Ammon's horn (tissue), 1 donor: ENCODE data around the gene IDNK.

ENCODE experiments used
- DNase-seq: peaks from one replicate; pipeline ENCODE4 v3.0.0-alpha.2; 2016; ENCODE audit warnings: low spot score

IDNK gene

DNA sequence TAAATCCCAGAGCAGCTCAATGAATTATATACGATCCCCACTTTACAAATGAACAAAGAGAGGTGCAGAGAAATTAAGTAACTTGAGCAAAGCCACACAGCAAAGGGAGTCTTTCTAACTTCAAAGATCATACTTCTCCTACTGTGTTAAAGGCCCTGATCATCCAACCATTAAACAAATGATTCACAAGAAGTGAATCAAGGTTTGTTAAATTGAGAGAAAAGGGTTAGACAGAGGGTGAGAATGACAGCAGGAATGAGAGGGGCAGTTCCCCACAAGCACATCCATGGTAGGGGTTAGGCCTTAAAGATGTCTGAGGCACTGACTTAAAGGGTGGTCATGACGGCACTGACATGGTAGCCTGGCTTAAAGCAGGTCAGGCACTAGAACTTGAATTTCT is 10.7 kb downstream of the IDNK start:
- no peak for DNase-seq

DNA sequence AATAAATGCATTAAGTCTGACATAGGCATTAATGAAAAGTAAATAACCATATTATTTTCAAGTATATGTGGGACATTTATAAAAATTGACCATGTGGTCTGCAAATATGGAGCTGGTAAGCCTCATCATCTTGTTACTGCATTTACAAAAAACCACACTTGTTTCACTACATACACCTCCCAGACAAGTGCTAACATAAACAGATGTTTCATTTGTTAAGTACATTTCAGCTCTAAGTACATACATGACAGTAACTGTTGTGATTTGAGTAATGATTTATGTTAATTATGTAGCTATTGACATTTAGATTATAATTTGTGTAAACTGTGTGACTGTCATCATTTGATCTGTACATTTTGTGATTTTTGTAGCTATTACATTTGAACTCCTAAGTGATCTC is 13.9 kb downstream of the IDNK start:
- DNase-seq: no peak

DNA sequence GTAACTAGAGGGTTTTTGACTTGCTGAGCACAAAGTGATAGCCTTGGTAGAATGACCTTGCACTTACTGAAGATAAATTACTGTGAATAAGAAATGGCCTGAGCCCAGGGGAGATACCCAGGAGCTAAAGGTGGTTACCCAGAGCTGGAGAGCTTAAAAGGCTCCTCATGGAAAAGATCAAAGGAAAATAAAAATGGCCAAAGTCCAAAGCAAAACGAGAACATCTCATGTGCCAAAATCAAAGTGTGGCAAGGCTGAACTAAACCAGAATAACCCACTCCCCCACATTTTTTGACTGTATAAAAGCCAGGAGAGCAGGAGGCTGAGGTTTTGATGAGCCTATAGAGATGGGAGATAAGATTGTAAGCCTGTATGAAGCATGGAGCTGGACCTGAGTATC is 14.4 kb downstream of the IDNK start:
- no peak for DNase-seq

DNA sequence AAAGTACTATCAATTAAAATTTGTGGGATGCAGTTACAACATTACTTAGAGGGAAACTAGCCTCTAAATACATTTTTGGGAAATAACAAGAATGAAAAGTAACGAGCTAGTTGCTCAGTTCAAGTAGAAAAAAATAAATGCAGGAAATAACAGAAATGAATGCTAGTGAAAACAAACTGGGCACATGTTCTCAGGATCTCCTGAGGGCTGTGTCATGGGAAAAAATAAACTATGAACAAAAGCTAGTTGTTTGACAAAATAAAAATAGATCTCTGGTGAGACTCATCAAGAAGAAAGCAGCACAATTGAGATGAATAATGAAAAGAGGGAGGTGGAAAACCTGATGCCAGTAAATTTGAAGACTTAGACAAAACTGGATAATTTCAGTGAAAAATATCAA is 16.3 kb downstream of the IDNK start:
- DNase-seq: no peak

DNA sequence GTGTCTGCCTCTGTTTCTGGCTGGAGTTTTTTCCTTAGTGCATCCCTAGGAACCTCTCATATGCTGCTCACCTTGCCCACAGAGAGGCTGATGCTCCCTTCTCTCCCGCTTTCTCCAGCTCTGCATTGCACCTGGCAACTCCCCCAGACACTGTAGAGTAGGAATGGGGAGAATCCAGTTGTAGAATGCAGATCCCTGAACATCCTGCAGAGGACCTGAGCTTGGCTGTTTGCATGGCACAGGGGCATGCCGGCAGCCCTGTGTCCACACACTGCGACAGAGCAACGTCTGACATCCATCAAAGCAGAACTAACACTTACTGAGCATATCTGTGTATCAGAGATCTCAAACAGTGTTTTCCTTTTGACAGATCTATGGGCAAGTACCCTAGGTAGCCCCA is 19.9 kb downstream of the IDNK start:
- DNase-seq: no peak

DNA sequence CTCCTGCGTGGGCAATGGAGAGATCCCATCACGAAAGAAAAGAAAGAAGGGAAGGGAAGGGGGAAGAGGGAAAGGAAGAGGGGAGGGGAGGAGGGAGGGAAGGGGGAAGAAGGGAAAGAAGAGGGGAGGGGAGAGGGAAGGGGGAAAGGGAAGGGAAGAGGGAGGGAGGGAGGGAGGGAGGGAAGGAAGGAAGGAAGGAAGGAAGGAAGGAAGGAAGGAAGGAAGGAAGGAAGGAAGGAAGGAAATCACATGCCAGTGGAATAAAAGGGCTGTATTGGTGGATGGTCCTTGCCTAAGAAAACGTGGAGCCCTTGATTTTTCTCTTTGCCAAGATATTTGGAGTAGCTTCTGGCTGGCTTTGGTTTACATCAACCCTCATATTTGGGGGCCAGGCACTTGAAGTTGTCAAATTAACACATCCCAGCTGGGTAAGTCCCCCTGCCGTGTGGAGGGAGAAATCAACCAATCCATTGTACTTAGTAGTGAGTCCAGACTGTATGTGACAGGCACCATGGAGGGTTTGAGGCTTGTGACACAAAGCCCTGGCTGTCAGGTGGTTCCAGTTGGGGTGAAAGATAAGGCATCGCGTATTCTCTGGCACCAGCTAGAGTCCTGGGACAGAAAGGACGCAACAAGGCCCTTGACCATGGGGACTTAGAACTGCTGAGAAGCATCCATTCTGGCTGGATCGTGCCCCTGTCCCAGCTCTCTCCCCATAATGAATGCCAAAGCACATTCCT is 23.7 kb downstream of the IDNK start:
- DNase-seq: no peak

DNA sequence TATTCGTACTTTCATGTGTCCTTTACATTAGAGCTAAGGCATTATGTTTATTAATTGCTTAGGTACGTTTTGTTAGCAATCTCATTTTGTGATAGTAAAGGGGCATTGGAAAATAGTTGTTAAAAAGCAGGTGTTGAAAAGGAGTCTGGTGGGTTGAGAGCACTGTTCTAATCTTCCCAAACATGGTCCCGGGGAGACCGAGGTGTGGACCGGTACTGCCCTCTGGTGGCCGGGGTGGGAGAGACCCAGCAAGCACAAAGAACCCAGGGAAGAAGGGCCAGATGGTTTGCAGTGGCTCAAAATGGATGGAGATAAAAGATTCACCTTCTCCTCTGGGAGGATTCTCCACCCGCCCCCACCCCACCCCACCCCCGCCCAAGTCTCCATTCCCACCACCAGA is 26.1 kb downstream of the IDNK start:
- peak; percentile 63 for DNase-seq

DNA sequence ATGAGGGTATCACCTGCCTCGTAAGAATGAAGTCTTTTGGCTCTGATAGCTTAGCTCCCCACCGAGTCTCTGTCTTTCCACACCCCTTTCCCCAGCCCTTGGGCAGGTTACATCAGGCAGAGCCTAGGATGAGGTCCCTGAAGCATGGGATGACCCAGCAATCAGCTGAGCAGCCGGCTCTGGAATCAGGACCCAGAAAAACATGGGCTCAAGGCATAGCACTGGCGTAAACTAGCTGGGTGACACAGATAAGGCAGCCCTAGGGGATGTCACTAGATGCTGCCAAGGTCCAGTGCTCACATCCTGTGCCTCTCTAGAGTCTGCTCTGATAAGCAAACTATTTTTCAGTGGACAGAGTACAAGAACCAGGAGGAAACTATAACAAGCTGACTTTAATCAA is 26.6 kb downstream of the IDNK start:
- DNase-seq: no peak

DNA sequence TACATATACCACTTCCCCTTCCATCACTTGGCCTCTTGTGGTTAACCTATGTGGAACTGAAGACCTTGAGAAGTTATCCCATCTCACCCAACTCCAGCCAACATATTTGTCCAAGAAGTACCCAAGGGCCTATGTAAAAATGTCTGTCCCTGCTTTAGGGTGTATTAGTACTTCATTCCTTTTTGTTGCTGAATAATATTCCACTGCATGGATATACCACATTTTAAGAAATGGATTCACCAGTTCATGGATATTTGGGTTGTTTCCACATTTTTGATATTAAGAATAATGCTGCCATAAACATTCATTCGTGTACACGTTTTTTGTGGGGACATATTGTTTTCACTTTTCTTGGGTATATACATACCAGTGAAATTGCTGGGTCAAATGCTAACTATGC is 28.6 kb downstream of the IDNK start:
- no peak for DNase-seq

DNA sequence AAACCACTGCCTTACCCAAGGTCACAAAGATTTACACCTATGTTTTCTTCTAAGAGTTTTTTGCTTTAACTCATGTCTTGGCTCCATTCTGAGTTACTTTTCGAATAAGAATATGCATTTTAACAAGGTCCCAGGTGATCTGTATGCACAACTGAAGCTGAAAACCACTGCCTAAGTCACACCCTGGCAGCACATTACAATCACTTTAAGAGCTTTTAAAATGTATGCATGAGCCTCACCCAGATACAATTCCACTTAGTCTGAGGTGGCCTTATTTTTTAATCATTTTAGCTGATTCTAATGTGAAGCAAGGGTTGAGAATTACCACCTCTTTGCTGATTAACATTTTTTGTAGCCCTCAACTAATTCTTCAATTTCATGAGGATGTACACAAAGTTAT is 29.5 kb downstream of the IDNK start:
- DNase-seq: no peak

DNA sequence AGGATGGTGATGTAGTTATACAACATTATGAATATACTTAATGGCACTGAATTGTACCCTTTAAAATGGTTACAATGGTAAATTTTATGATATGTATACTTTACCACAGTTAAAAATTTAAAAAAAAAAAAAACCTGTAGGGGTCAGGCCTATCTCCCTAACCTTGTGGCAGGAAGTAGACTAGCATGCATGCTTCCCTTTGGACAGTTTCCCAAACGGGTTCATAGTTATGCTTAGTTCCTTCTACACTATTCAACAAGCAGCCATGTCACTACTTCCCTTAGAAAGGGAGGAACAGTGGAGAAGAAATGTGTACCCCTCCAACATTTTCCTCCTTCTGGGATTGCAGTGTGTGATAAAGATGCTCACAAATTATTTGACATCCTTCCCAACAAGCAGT is 32.5 kb downstream of the IDNK start:
- DNase-seq: no peak

DNA sequence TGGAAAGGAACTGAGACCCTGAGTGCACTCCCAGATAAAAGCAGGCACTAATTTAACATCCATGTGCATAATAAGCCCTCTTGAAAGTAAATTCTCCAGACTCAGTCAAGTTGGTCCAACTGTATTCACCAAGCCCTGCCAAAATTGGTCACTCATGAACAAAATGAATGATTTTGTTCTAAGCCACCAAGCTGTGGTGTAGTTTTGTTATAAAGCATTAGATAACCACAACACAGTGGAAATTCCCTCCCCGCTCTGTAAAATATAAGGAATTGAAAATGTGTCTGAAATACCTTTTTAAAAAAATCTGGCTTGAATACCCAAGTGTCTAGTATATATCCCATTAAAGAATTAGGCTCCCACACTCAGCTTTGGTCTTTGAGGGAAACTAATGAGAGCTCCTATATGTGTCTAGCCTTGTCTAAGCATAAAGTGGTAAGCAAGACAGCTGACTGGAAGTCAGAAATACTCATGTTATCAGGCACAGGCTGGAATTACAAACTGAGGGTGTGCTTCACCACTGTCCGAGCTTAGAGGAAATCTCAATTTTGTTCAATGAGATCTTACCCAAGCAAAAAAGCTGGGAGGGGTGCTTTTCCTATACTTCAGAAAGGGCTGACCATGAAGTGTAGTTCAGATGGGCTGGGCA is 33.2 kb downstream of the IDNK start:
- DNase-seq: no peak

DNA sequence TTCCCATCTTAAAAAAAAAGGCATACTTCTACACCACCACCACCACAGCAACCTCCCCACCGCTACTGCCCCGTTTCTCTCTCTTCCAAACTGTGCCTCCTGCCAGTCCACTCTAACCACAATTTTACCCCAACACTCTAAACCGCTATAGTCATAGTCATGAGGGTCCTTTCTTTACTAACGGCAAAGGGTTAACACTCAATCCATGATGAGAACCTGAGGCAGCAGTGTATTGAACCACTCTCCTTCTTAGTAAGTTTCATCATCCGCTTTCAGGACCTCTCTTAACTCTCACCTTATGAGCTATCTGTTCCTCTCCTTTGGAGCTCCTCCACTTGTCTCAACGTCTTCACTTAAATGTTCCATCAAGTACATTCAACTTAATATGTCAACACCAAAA is 34.0 kb downstream of the IDNK start:
- no peak for DNase-seq

DNA sequence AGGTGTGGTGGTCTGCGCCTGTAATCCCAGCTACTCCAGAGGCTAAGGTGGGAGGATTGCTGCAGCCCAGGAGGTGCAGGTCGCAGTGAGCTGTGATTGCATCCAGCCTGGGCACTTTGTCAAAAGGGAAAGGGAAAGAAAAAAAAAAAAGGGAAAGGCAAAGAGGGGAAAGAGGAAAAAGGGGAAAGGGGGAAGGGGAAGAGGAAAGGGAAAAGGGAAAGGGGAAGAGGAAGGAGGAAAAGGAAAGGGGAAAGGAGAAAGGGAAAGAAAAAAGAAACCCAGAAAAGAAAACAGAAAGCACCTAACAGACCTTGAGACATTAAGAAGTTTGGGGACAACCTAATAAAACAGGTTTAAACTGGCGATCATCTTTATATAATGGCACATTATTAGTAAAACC is 40.0 kb downstream of the IDNK start:
- no peak for DNase-seq

DNA sequence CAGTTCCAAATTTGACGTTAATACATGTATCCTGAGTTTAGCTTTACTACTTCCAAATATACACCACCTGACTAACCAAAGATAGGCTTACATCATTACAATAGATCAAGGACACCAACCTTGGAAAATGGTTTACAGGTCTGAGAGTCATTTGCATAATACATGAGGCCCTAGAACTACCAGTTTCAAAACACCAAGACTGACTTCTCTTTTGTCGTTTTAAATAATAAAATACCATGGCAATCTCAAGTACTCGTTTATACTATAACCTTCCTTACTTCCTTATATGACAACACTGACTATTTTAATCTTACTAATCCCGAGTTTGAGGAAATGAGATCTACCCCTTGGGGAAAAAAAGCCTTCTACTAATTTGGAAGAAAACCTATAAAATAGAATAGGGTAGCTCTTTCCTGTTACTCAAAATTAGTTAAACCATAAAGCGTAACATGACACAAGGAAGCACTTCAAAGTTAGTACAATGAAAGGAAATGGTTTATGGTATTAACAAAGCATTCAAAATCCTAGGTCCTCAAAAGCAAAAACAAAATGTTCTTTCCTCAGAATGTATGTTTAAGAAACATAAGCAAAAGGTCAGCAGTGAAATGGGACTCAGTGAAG is 42.7 kb downstream of the IDNK start:
- no peak for DNase-seq

DNA sequence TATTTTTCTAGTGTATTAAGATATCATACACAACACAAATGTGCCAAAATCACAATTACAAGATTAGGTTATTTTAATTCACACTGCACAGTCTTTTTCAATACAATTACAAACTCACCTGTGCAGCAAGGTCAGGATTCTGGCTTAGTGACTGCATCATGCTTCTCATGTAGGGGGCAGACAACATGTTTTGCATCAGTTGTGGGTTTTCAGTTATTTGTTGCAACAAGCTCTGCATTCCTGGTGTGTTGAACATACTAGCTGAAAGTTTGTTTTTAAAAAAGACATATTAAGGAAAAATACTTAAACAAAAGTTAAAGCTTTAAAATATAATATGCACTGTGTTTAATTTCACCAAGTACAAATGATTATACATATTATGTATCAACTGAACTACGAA is 46.1 kb downstream of the IDNK start:
- no peak for DNase-seq

DNA sequence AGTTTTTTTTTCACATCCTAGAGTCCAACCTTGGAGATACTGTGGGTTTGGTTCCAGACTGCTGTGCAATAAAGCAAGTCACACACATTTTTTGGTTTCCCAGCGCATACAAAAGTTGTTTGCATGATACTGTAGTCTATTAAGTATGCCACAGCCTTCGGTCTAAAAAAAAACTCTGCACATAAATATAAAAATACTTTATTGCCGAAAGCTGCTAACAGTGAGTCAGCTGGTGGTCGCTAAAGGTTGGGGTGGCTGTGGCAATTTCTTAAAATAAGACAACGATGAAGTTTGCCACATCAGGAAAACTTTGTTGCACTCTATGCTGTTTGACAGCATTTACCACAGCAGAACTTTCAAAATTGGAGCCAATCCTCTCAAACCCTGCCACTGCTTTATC is 47.4 kb downstream of the IDNK start:
- DNase-seq: no peak

DNA sequence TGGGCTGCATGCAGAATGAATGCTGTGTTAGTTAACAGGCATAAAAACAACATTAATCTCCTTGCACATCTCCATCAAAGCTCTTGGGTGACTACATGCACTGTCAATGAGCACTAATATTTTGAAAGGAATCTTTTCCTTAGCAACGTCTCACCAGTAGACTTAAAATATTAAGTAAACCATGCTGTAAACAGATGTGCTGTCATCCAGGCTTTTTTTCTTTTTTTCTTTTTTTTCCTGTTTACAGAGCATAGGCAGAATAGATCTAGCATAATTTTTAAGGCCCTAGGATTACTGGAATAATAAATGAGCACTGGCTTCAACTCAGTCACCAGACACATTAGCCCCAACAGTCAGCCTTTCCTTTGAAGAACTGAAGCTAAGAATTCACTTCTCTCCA is 48.5 kb downstream of the IDNK start:
- no peak for DNase-seq

DNA sequence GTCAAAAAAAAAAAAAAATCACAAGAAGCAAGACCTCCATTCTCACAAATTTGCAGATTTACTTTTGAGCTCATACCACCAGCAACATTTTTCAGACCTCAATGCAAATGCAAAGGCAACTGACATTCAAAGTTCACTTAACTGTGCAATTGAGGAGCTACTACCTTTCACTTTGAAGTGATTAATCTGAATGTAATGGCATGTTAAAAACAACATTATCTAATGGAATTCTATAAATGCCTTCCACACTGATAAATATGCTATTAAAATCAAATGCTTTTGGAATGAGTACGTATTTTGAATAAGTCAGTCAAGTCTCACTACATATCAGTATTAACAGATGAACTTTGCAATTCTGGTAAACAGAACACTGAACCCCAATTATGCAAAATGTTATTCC is 52.5 kb downstream of the IDNK start:
- no peak for DNase-seq

DNA sequence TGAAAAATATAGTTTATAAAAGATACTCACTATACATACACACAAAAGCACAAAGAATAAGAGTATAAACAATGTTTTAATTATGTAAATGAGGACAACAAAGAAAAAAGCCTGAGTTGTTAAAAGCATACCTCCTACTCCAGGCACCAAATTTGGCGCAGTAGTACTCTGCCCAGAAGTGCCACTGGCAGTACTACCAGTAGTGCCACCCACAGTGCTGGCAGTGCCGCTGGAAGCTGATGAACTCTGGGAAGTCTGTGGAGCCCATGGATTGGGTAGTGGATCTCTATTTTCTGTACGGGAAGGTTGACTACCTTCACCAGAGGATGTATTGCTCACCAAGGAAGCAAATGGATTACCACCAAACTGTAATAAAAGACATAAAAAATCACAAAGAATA is 54.7 kb downstream of the IDNK start:
- DNase-seq: peak; percentile 21

DNA sequence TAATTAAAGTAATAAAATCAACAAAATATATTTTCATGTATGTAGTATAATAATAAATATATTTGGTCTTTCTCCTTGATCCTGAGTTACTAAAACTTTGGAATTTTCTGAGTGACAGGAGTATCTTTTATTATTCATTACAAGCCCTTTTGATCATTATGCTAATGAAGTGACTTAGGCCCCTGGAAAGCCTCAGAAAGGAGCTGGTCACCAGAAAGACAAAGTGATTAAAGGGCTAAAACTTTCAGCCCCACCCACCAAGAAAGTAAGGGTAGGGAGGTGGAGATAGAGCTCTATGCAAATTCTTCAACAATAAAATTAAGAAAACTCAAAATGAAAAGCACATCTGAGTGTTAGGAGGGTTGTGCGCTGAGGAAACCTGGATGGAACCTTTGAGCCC is 57.3 kb downstream of the IDNK start:
- no peak for DNase-seq

DNA sequence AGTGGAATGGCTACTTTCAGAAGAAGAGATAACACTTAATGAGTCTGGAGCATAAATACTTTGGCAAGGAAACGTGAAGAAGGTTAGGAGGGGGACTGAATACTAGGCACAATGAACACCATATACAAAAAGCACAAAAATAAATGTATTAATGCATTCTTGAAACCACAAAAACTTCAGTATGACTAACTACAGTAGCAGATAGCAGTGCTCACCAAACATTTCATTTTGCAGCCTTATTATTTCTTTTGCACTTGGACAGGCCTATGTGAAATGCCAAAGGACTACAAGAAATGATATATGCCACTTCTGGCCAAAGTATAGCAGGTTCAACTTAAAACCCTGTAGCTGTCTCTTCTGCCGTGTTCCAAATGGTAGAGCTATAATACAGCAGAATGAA is 58.5 kb downstream of the IDNK start:
- no peak for DNase-seq

DNA sequence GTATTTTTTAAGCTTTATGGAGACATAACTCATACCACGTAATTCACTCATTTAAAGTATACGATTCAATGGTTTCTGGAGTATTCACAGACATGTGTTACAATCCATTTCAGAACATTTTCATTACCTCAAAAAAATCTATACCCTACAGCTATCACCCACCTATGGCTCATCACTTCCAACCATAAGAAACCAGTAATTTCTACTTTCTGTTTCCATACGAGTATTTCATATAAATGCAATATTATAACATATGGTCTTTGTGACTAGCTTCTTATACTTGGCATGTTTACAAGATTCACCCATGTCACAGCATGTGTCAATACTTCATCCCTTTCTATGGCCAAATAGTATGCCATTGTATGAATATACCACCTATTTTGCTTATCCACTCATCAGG is 66.0 kb downstream of the IDNK start:
- no peak for DNase-seq

DNA sequence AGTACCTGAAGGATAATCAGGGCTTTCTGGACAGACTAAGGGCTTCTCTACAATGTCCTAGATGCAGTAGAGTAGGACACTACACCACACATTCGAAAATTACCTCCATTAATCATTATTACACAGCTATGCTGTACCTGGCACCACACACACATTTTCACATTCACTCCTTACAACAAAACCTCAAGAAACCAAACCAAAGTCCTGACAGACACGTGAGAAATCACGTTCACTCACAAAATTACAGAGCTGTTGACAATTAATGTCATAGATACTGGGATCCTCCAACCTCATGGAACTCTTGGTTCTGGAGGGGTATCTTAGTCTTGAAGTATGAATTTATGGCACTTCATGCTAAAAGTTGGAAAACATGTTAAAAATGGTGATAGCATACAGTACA is 68.5 kb downstream of the IDNK start:
- no peak for DNase-seq
